Measurements from ENCODE around the gene ZNF358.

DNA sequence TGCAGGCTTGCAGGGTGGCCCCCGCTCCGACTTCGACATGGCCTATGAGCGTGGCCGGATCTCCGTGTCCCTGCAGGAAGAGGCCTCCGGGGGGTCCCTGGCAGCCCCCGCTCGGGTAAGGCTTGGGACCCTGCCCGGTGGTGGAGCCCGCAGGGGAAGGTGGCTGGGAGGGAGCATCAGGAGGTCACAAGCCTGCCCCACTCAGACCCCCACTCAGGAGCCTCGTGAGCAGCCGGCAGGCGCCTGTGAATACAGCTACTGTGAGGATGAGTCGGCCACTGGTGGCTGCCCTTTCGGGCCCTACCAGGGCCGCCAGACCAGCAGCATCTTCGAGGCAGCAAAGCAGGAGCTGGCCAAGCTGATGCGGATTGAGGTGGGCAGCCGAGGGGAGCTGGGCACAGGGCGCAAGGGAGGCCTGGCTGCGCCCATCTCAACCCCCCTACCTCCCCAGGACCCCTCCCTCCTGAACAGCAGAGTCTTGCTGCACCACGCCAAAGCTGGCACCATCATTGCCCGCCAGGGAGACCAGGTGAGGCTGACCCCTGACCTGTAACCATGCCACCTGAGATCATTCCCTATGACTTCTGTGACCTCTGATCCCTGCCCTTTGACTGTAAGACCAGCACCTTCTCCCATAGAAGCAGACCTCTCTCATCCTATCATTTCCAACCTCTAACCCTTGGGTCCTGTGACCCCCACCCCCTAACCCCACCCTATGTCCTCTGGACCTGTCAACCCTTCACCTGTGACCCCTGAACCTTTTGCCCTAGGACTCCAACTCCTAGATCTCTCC is 26.8 kb downstream of the ZNF358 start:
- TF ChIP-seq, protein P1, sequence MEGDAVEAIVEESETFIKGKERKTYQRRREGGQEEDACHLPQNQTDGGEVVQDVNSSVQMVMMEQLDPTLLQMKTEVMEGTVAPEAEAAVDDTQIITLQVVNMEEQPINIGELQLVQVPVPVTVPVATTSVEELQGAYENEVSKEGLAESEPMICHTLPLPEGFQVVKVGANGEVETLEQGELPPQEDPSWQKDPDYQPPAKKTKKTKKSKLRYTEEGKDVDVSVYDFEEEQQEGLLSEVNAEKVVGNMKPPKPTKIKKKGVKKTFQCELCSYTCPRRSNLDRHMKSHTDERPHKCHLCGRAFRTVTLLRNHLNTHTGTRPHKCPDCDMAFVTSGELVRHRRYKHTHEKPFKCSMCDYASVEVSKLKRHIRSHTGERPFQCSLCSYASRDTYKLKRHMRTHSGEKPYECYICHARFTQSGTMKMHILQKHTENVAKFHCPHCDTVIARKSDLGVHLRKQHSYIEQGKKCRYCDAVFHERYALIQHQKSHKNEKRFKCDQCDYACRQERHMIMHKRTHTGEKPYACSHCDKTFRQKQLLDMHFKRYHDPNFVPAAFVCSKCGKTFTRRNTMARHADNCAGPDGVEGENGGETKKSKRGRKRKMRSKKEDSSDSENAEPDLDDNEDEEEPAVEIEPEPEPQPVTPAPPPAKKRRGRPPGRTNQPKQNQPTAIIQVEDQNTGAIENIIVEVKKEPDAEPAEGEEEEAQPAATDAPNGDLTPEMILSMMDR (IDR thresholded peaks at IDR 0.05): no peak
- no peak for TF ChIP-seq POLR2A (IDR thresholded peaks at IDR 0.05)

All from body of pancreas (tissue), 4 donors.